ENCODE measurements around the gene DMPK.
A peak's percentile ranks its signal among the peaks of the same experiment; 100 is the strongest.
"Not testable (repeated sequence)": the region's sequence is repeated elsewhere in the genome, so short reads cannot be mapped to it uniquely, and the experiment has no call there.

The DMPK gene

GRCh38 chr19:45767881-45768654 lies 14.2 kb downstream of the DMPK start:
- DNase-seq: peak in 1 of 2 donors; percentile 54

GRCh38 chr19:45767410-45767880 lies 14.8 kb downstream of the DMPK start:
- DNase-seq: no peak

GRCh38 chr19:45766869-45767346 lies 15.4 kb downstream of the DMPK start:
- no peak for DNase-seq

- DNase-seq: no peak
Observed at GRCh38 chr19:45766296-45766868, 15.9 kb downstream of the DMPK start.

- DNase-seq: no peak
Observed at GRCh38 chr19:45765702-45766295, 16.5 kb downstream of the DMPK start.

- no peak for DNase-seq
Observed at GRCh38 chr19:45764945-45765701, 17.2 kb downstream of the DMPK start.

GRCh38 chr19:45764475-45764874 lies 17.8 kb downstream of the DMPK start:
- DNase-seq: no peak

GRCh38 chr19:45763691-45764294 lies 18.5 kb downstream of the DMPK start:
- DNase-seq: no peak

GRCh38 chr19:45762870-45763631 lies 19.2 kb downstream of the DMPK start:
- no peak for DNase-seq

- no peak for DNase-seq
Observed at GRCh38 chr19:45761714-45762113, 20.6 kb downstream of the DMPK start.

- no peak for DNase-seq
Observed at GRCh38 chr19:45758921-45759320, 23.4 kb downstream of the DMPK start.

- no peak for DNase-seq
Observed at GRCh38 chr19:45757695-45758094, 24.6 kb downstream of the DMPK start.

- DNase-seq: no peak
Observed at GRCh38 chr19:45754323-45754722, 28.0 kb downstream of the DMPK start.

GRCh38 chr19:45753548-45753947 lies 28.7 kb downstream of the DMPK start:
- DNase-seq: no peak

GRCh38 chr19:45752639-45753038 lies 29.7 kb downstream of the DMPK start:
- DNase-seq: no peak

- not testable (repeated sequence) for DNase-seq
Observed at GRCh38 chr19:45751483-45751882, 30.8 kb downstream of the DMPK start.

GRCh38 chr19:45747513-45747912 lies 34.8 kb downstream of the DMPK start:
- no peak for DNase-seq

GRCh38 chr19:45746866-45747265 lies 35.4 kb downstream of the DMPK start:
- DNase-seq: no peak

GRCh38 chr19:45745606-45746005 lies 36.7 kb downstream of the DMPK start:
- DNase-seq: no peak

- no peak for DNase-seq
Observed at GRCh38 chr19:45742969-45743368, 39.3 kb downstream of the DMPK start.

GRCh38 chr19:45739498-45740439 lies 42.5 kb downstream of the DMPK start:
- DNase-seq: no peak
